SKM-1 treated with dmso at 0.1 percent for 144 hours (cell line): ENCODE results near the gene TNNI2.
A peak's percentile ranks its signal among the peaks of the same experiment; 100 is the strongest.

Source experiments
- DNase-seq: peaks from one replicate; lab custom pipeline; 2025; ENCODE audit not compliant: unreplicated experiment; lab: John Stamatoyannopoulos, UW

TNNI2 gene

GRCh38 chr11:1820463-1821325 is 18.1 kb upstream of the TNNI2 start:
- DNase-seq: no peak

- no peak for DNase-seq
Observed at GRCh38 chr11:1821562-1821961, 17.2 kb upstream of the TNNI2 start.

- DNase-seq: no peak
Observed at GRCh38 chr11:1822648-1823375, 16.0 kb upstream of the TNNI2 start.

GRCh38 chr11:1823376-1824220 is 15.2 kb upstream of the TNNI2 start:
- DNase-seq: no peak

GRCh38 chr11:1824221-1825038 is 14.4 kb upstream of the TNNI2 start:
- no peak for DNase-seq

GRCh38 chr11:1825039-1825740 is 13.6 kb upstream of the TNNI2 start:
- peak; percentile 69 for DNase-seq

- DNase-seq: no peak
Observed at GRCh38 chr11:1825785-1826451, 12.9 kb upstream of the TNNI2 start.

- DNase-seq: no peak
Observed at GRCh38 chr11:1826552-1827094, 12.2 kb upstream of the TNNI2 start.

- no peak for DNase-seq
Observed at GRCh38 chr11:1827095-1827813, 11.5 kb upstream of the TNNI2 start.

GRCh38 chr11:1827931-1828330 is 10.8 kb upstream of the TNNI2 start:
- DNase-seq: no peak

GRCh38 chr11:1828542-1828941 is 10.2 kb upstream of the TNNI2 start:
- no peak for DNase-seq

- DNase-seq: no peak
Observed at GRCh38 chr11:1829039-1829820, 9.6 kb upstream of the TNNI2 start.

GRCh38 chr11:1830004-1830321 is 8.8 kb upstream of the TNNI2 start:
- DNase-seq: no peak

- DNase-seq: no peak
Observed at GRCh38 chr11:1830322-1831223, 8.2 kb upstream of the TNNI2 start.

- DNase-seq: no peak
Observed at GRCh38 chr11:1831338-1832210, 7.2 kb upstream of the TNNI2 start.
